PFSK-1 (cell line): ENCODE results near the gene POLR3B.

ENCODE experiments used
- POLR2AphosphoS5 ChIP-seq: IDR thresholded peaks from 2 replicates; pipeline ENCODE4 v1.6.1; 2012; ENCODE audit warnings: low read depth, mild to moderate bottlenecking, control low read depth, low read length, moderate library complexity
- REST ChIP-seq, 2 experiments: IDR thresholded peaks; 2 replicates each; pipeline versions ENCODE4 v1.6.1 to v1.8.0; 2011 to 2012; ENCODE audit warnings: low read depth in 2 of 2, low read length in 2 of 2, control low read depth in 1 of 2, inconsistent platforms in 1 of 2, mild to moderate bottlenecking in 1 of 2, moderate library complexity in 1 of 2; ENCODE audit not compliant: insufficient read depth in 1 of 2
- SIN3A ChIP-seq: IDR thresholded peaks from 2 replicates; pipeline ENCODE4 v1.6.1; 2012; ENCODE audit warnings: mild to moderate bottlenecking, low read length, moderate library complexity, borderline replicate concordance; ENCODE audit not compliant: insufficient read depth
- TAF1 ChIP-seq: IDR thresholded peaks from 2 replicates; pipeline ENCODE4 v1.6.1; 2012; ENCODE audit warnings: low read length, control low read depth, borderline replicate concordance; ENCODE audit not compliant: insufficient read depth

- TF ChIP-seq REST (IDR thresholded peaks at IDR 0.05; ENCODE audit: insufficient read depth in 1 of 2, low read depth in 2 of 2, low read length in 2 of 2) (no peak), SIN3A (no peak), TAF1 (no peak), POLR2AphosphoS5 (no peak)
Observed at GRCh38 chr12:106452309-106452708, 94.8 kb downstream of the POLR3B start.
